ENCODE measurements around the gene TAS2R39. TPM values are rescaled to one million over a fixed set of nuclear protein-coding genes. Genes with fewer than 3 reads are reported as not detected.
"Not testable (repeated sequence)": the region's sequence is repeated elsewhere in the genome, so short reads cannot be mapped to it uniquely, and the experiment has no call there.

Gene TAS2R39
- total and polyA plus RNA-seq, 7 donors = 0.10 TPM; not detected in 6

DNA sequence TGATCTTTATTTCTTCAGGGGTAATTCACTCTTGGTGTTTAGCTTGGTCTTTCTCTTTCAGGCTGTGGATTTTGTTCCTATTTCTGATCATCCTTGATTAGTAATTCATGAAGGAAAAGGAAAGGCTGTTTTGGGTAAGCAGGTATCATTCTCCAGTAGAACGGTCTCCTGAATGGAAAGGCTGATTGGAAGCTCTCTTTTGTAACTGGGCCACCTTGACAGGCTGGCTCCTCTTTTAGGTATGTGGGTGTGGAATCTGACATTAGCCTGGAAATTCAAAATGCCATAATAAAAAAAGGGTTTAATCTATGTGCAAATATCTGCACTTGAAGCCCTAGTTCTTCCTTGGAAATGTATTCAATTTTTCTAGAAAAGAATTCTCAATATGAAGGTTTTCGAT, 18.9 kb downstream of the TAS2R39 start:
- WGBS, 3 donors = 93 to 98% (median 97%) methylated on average over 2 of the region's 2 CpGs
- no peaks in the 10 kb centered on the region for H3K4me1 ChIP-seq
- peaks cover 3% of the 10 kb centered on the region for H3K9me3 ChIP-seq
- intact Hi-C loops (cut with DNase I) = no loop called here
- ATAC-seq (no peak), DNase-seq (no peak)
- H3K4me3 ChIP-seq = no peak overlapping the region
- TF ChIP-seq, protein P1, sequence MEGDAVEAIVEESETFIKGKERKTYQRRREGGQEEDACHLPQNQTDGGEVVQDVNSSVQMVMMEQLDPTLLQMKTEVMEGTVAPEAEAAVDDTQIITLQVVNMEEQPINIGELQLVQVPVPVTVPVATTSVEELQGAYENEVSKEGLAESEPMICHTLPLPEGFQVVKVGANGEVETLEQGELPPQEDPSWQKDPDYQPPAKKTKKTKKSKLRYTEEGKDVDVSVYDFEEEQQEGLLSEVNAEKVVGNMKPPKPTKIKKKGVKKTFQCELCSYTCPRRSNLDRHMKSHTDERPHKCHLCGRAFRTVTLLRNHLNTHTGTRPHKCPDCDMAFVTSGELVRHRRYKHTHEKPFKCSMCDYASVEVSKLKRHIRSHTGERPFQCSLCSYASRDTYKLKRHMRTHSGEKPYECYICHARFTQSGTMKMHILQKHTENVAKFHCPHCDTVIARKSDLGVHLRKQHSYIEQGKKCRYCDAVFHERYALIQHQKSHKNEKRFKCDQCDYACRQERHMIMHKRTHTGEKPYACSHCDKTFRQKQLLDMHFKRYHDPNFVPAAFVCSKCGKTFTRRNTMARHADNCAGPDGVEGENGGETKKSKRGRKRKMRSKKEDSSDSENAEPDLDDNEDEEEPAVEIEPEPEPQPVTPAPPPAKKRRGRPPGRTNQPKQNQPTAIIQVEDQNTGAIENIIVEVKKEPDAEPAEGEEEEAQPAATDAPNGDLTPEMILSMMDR (IDR thresholded peaks at IDR 0.05) = no peak
- H3K27me3 ChIP-seq (ENCODE audit: insufficient read depth in 3 of 3, low read length in 2 of 3) = no peaks in the 10 kb centered on the region
- no peaks in the 10 kb centered on the region for H3K36me3 ChIP-seq (ENCODE audit: insufficient read depth in 1 of 2, low read depth in 1 of 2)
- no peak overlapping the region for H3K27ac ChIP-seq

DNA sequence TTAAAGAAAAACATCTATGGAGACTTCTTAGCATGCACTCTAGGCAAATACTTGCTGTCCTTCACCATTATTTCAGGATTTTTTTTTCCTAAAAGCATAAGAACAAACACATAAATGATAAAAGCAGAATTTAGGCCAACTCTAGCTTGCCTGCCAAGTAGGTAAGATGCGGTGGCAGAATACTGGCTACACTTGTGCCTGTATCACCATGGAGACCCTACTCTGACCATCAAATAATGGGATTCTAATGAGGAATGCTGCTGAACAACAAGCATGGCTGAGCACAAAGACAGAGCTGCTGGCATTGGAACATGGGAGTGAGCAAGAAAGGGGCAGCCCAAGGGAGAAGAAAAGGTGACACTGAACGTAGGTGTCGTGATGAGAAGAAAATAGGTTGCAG, 20.2 kb downstream of the TAS2R39 start:
- Histone ChIP-seq H3K27me3 (ENCODE audit: insufficient read depth in 3 of 3, low read length in 2 of 3) (no peaks in the 10 kb centered on the region), H3K36me3 (ENCODE audit: insufficient read depth in 1 of 2, low read depth in 1 of 2) (no peaks in the 10 kb centered on the region), H3K9me3 (no peaks in the 10 kb centered on the region), H3K4me3 (no peak overlapping the region), H3K27ac (no peak overlapping the region), H3K4me1 (no peaks in the 10 kb centered on the region)
- WGBS, 3 donors = 82 to 84% (median 83%) methylated on average over 3 of the region's 3 CpGs
- TF ChIP-seq, protein P1 (IDR thresholded peaks at IDR 0.05) = no peak
- no peak for ATAC-seq
- no peak for DNase-seq
- intact Hi-C loops (cut with DNase I) = no loop called here

DNA sequence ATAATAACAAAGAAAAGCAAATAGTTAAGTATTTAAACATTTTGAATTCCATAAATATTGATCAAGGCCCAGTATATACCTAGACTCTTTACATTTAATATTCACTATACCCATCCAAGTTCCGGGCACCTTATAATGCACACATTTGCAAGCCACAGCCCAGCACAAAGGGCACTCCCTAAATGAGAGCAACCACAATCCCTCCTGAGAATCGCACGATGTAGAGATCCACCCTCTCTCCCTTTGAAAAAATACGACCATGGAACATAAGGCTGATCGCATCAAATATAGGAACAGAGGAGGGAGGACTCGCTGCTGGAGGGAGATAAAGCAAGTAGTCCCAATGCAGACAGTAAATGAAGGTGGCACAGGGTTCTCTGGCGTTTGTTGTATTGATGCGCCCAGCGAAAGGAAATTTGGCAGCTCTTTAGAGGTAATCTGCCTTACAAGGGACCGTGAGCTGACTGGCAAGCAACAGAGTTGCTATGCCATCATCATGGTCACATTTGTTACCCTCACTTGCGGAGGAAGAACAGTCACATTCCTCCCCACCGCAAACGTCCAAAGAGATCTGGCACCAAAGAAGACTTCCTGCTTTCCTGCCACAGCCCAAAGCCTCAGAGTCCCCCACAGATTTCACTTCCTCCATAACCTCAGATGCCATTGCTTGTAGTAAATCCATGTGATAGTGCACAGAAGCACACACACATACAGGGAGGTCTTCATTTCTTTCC, 22.5 kb downstream of the TAS2R39 start:
- 59 to 67% (median 62%) methylated on average over 13 of the region's 13 CpGs for WGBS, 3 donors
- Histone ChIP-seq H3K4me3 (no peak overlapping the region), H3K27ac (no peak overlapping the region), H3K27me3 (ENCODE audit: insufficient read depth in 3 of 3, low read length in 2 of 3) (peaks cover 0 to 2% (median 0%) of the 10 kb centered on the region in 3 donors), H3K4me1 (no peaks in the 10 kb centered on the region), H3K9me3 (no peaks in the 10 kb centered on the region), H3K36me3 (ENCODE audit: insufficient read depth in 1 of 2, low read depth in 1 of 2) (no peaks in the 10 kb centered on the region)
- DNase-seq = no peak
- TF ChIP-seq, protein P1 (IDR thresholded peaks at IDR 0.05) = no peak
- no peak for ATAC-seq
- intact Hi-C loops (cut with DNase I) = no loop called here

DNA sequence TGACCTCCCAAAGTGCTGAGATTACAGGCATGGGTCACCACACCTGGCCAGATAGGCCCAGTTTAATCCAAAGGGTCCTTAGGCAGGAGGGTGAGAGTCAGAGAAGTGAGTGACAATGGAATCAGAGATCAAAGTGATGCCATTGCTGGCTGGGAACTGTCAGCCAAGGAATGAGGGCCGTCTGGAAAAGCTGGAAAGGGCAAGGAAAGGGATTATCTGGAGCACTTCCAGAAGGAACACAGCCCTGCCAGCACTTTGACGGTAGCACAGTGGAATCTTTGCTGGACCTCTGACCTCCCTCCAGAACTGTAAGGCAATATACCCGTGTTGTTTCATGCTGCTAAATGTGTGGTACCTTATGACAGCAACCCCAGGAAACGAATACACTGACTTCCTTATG, 27.3 kb downstream of the TAS2R39 start:
- TF ChIP-seq, protein P1 (IDR thresholded peaks at IDR 0.05) = no peak
- intact Hi-C loops (cut with DNase I) = loop anchor here in 1 of 2 donors (10.0 kb wide), 1 partner anchor 356 kb away; the partner anchor contains the start of gene EPHB6
- H3K4me3 ChIP-seq = no peak overlapping the region

DNA sequence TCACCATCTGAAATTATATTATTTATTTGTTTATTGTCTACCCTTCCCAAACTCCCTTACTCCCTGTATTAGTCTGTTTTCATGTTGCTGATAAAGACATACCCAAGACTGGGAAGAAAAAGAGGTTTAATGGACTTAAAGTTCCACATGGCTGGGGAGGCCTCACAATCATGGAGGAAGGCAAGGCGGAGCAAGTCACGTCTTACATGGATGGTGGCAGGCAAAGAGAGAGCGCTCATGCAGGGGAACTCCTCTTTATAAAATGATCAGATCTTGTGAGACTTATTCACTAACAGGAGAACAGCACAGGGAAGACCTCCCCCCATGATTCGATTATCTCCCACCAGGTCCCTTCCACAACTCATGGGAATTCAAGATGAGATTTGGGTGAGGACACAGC, 30.3 kb downstream of the TAS2R39 start:
- not testable (repeated sequence) for H3K4me3 ChIP-seq, ATAC-seq
- intact Hi-C loops (cut with DNase I) = loop anchor here in 1 of 2 donors (10.0 kb wide), 1 partner anchor 359 kb away; the partner anchor contains the start of gene EPHB6

More for the DNA sequence above, 27.3 kb downstream of the TAS2R39 start:
- WGBS, 3 donors = 33 to 37% (median 37%) methylated on average over 4 of the region's 4 CpGs
- H3K27ac ChIP-seq = no peak overlapping the region
- H3K27me3 ChIP-seq (ENCODE audit: insufficient read depth in 3 of 3, low read length in 2 of 3) = peaks cover 0 to 2% (median 0%) of the 10 kb centered on the region in 3 donors
- H3K36me3 ChIP-seq (ENCODE audit: insufficient read depth in 1 of 2, low read depth in 1 of 2) = no peaks in the 10 kb centered on the region
- no peak for DNase-seq
- H3K4me1 ChIP-seq = no peaks in the 10 kb centered on the region
- peaks cover 3% of the 10 kb centered on the region for H3K9me3 ChIP-seq
- no peak for ATAC-seq

More for the DNA sequence above, 30.3 kb downstream of the TAS2R39 start:
- H3K9me3 ChIP-seq; H3K36me3 ChIP-seq (ENCODE audit: insufficient read depth in 1 of 2, low read depth in 1 of 2); DNase-seq; H3K4me1 ChIP-seq; H3K27me3 ChIP-seq (ENCODE audit: insufficient read depth in 3 of 3, low read length in 2 of 3); H3K27ac ChIP-seq: not testable (repeated sequence)
- 94 to 97% (median 96%) methylated on average over 4 of the region's 4 CpGs for WGBS, 3 donors

All from psoas muscle (tissue), 8 donors.